ENCODE results near the gene DNAI1. TPM values are rescaled to one million over a fixed set of nuclear protein-coding genes. Genes with fewer than 3 reads are reported as not detected.

Gene DNAI1
- polyA plus RNA-seq, 2 of the 4 experiments (the other 2 are of a cell fraction), result 0.27 to 0.40 TPM

DNA sequence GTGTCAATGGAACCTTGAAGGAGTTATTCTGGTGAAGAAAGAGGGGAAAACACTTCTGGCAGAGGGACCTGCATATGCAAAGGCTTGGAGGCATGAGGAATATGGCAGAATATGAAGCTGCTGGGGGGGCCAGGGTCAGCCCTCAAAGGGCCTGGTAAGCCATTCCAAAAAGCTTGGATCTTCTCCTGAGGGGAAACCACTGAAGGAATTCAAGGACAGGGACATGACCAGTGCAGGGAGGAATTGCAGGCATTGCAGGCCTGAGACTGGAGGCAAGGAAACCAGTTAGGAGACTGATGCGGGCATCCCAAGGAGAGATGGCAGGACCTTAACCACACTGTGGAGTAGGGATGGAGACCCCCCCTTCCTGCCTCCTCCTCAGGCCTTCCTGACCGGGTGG, 42.8 kb downstream of the DNAI1 start:
- ATAC-seq, result no peak
- Histone ChIP-seq H3K9me3 (no peaks in the 10 kb centered on the region), H3K4me1 (peaks cover 6% of the 10 kb centered on the region; the same call in 1 of the 3 replicates), H3K27ac (no peak overlapping the region), H3K4me2 (no peak overlapping the region), H3K4me3 (no peak overlapping the region)
- FAIRE-seq, result no peak
- no peak for DNase-seq (ENCODE audit: low read depth in 1 of 2, low spot score in 1 of 2)
- TF ChIP-seq RARB (CRISPR knock-in tag; IDR thresholded peaks at IDR 0.05) (no peak), ZC3H11A (IDR thresholded peaks at IDR 0.05) (no peak), ZSCAN20 (CRISPR knock-in tag; IDR thresholded peaks at IDR 0.05) (no peak), NPAS2 (CRISPR knock-in tag; IDR thresholded peaks at IDR 0.05; ENCODE audit: borderline replicate concordance) (no peak), SREBF2 (IDR thresholded peaks at IDR 0.05) (no peak), EHF (CRISPR knock-in tag; IDR thresholded peaks at IDR 0.05) (no peak), SMC3 (IDR thresholded peaks at IDR 0.05) (no peak), CBX8 (IDR thresholded peaks at IDR 0.05) (no peak), KDM5A (IDR thresholded peaks at IDR 0.05) (no peak), HDAC2 (IDR thresholded peaks at IDR 0.05) (no peak), HEYL (CRISPR knock-in tag; IDR thresholded peaks at IDR 0.05) (no peak), MAFK (IDR thresholded peaks at IDR 0.05; ENCODE audit: partially characterized antibody) (no peak), GATA3 (IDR thresholded peaks at IDR 0.05; ENCODE audit: borderline replicate concordance) (no peak), TP53 (CRISPR knock-in tag; IDR thresholded peaks at IDR 0.05) (no peak), POLR2A (IDR thresholded peaks at IDR 0.05; ENCODE audit: low read length) (no peak)
- TF ChIP-seq, protein P1, sequence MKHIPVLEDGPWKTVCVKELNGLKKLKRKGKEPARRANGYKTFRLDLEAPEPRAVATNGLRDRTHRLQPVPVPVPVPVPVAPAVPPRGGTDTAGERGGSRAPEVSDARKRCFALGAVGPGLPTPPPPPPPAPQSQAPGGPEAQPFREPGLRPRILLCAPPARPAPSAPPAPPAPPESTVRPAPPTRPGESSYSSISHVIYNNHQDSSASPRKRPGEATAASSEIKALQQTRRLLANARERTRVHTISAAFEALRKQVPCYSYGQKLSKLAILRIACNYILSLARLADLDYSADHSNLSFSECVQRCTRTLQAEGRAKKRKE (CRISPR knock-in tag; IDR thresholded peaks at IDR 0.05; ENCODE audit: low read depth), result no peak
- TF ChIP-seq, protein P2, sequence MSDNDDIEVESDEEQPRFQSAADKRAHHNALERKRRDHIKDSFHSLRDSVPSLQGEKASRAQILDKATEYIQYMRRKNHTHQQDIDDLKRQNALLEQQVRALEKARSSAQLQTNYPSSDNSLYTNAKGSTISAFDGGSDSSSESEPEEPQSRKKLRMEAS (IDR thresholded peaks at IDR 0.05), result no peak
- TF ChIP-seq, protein P3, sequence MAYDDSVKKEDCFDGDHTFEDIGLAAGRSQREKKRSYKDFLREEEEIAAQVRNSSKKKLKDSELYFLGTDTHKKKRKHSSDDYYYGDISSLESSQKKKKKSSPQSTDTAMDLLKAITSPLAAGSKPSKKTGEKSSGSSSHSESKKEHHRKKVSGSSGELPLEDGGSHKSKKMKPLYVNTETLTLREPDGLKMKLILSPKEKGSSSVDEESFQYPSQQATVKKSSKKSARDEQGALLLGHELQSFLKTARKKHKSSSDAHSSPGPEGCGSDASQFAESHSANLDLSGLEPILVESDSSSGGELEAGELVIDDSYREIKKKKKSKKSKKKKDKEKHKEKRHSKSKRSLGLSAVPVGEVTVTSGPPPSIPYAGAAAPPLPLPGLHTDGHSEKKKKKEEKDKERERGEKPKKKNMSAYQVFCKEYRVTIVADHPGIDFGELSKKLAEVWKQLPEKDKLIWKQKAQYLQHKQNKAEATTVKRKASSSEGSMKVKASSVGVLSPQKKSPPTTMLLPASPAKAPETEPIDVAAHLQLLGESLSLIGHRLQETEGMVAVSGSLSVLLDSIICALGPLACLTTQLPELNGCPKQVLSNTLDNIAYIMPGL (CRISPR knock-in tag; IDR thresholded peaks at IDR 0.05; ENCODE audit: borderline replicate concordance), result no peak
- TF ChIP-seq, protein P4, sequence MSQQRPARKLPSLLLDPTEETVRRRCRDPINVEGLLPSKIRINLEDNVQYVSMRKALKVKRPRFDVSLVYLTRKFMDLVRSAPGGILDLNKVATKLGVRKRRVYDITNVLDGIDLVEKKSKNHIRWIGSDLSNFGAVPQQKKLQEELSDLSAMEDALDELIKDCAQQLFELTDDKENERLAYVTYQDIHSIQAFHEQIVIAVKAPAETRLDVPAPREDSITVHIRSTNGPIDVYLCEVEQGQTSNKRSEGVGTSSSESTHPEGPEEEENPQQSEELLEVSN (IDR thresholded peaks at IDR 0.05; ENCODE audit: borderline replicate concordance, low read depth), result no peak
- POLR2A ChIA-PET, result no interaction called here
- 57% methylated on average over 2 of the region's 2 CpGs for WGBS (ENCODE audit: missing lambda C conversion rate)
- CTCF ChIA-PET, result interaction anchor here (0.9 to 7.1 kb wide), 33 partner anchors 12 to 167 kb away, joined by 3 to 114 read pairs (median 10); no protein-coding TSS in a partner anchor

DNA sequence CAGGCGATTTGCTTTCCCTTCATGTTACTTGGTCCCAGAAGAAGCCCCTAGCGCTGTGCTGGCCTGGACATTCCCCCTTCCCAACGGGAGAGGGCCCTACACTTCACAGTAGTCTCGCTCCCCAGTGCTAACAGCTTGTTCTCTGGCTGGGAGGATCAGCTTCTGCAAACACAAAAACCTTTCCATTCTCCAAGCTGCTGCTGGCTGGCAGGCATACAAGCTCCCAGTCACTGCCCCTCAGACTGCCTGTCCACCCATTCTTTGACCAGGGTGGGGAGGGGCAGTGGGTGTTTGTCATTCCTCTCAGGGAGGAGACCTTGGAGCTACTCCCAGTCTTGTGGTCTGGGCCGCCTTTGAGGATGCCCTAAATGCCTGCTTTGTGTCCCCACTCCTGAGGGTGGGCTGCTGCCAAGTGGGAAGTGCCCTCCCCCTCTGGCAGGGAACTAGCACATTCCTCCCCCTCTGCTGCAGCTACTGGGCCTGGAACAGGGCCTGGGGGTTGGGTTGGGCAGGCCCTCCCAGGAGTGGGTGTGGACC, 43.4 kb downstream of the DNAI1 start:
- no peaks in the 10 kb centered on the region for H3K9me3 ChIP-seq
- no peak for FAIRE-seq
- no peak overlapping the region for H3K4me2 ChIP-seq
- H3K4me1 ChIP-seq, result peaks cover 6% of the 10 kb centered on the region; the same call in 1 of the 3 replicates
- peak in 1 of 2 experiments; percentile 40; a peak in 3 of 6 replicates for ATAC-seq
- no peak for DNase-seq (ENCODE audit: low read depth in 1 of 2, low spot score in 1 of 2)
- ChIA-PET POLR2A (no interaction called here), CTCF (interaction anchor here (1.0 to 7.1 kb wide), 25 partner anchors 13 to 168 kb away, joined by 3 to 114 read pairs (median 11); no protein-coding TSS in a partner anchor)
- no peak overlapping the region for H3K4me3 ChIP-seq
- 28% methylated on average over 5 of the region's 5 CpGs for WGBS (ENCODE audit: missing lambda C conversion rate)
- TF ChIP-seq HOXA7 (CRISPR knock-in tag; IDR thresholded peaks at IDR 0.05), result no peak
- TF ChIP-seq, protein P3 (CRISPR knock-in tag; IDR thresholded peaks at IDR 0.05; ENCODE audit: borderline replicate concordance), result no peak
- no peak for TF ChIP-seq KDM5A (IDR thresholded peaks at IDR 0.05)
- TF ChIP-seq JUNB (IDR thresholded peaks at IDR 0.05), result no peak
- no peak for TF ChIP-seq ZSCAN20 (CRISPR knock-in tag; IDR thresholded peaks at IDR 0.05)
- no peak for TF ChIP-seq NPAS2 (CRISPR knock-in tag; IDR thresholded peaks at IDR 0.05; ENCODE audit: borderline replicate concordance)
- TF ChIP-seq, protein P5, sequence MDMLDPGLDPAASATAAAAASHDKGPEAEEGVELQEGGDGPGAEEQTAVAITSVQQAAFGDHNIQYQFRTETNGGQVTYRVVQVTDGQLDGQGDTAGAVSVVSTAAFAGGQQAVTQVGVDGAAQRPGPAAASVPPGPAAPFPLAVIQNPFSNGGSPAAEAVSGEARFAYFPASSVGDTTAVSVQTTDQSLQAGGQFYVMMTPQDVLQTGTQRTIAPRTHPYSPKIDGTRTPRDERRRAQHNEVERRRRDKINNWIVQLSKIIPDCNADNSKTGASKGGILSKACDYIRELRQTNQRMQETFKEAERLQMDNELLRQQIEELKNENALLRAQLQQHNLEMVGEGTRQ (IDR thresholded peaks at IDR 0.05), result no peak
- TF ChIP-seq RNF2 (IDR thresholded peaks at IDR 0.05; ENCODE audit: borderline replicate concordance, low read depth), result no peak
- TF ChIP-seq EHMT2 (IDR thresholded peaks at IDR 0.05; ENCODE audit: low read depth), result no peak
- no peak for TF ChIP-seq ZFP36 (IDR thresholded peaks at IDR 0.05; ENCODE audit: borderline replicate concordance, partially characterized antibody)
- TF ChIP-seq MAZ (IDR thresholded peaks at IDR 0.05; ENCODE audit: borderline replicate concordance, low read depth, low read length), result no peak
- TF ChIP-seq GATA3 (IDR thresholded peaks at IDR 0.05; ENCODE audit: borderline replicate concordance), result no peak
- no peak for TF ChIP-seq SMC3 (IDR thresholded peaks at IDR 0.05)
- H3K27ac ChIP-seq, result no peak overlapping the region
